ENCODE results near the gene ST6GALNAC5.

ST6GALNAC5 gene

DNA sequence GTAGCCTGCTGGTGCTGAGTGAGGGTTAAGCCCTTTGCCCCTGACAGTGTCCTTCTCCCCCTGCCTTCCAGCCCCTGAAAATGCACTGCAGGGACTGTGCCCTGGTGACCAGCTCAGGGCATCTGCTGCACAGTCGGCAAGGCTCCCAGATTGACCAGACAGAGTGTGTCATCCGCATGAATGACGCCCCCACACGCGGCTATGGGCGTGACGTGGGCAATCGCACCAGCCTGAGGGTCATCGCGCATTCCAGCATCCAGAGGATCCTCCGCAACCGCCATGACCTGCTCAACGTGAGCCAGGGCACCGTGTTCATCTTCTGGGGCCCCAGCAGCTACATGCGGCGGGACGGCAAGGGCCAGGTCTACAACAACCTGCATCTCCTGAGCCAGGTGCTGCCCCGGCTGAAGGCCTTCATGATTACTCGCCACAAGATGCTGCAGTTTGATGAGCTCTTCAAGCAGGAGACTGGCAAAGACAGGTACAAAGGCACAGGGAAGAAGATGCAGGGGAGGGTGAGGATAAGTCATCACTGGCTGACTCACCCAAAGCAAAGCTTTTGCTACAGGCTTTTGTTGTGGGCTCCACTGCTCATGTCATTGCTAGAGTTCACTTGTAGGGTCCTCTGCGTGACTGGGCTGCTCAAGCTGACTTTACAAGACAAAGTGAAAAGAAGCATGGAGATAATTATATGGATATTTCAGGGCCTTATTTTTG is 177.0 kb downstream of the ST6GALNAC5 start:
- Histone ChIP-seq H3K4me3 (ENCODE audit: low read length, poor library complexity, severe bottlenecking) (no peak overlapping the region), H3F3A (ENCODE audit: low read depth) (no peaks in the 10 kb centered on the region), H3K36me3 (ENCODE audit: insufficient read depth, low read length) (no peaks in the 10 kb centered on the region), H3K4me2 (ENCODE audit: low read depth, low read length, poor library complexity, severe bottlenecking) (no peak overlapping the region), H3K9me2 (replicated peaks; ENCODE audit: low read depth, low read length) (no peaks in the 10 kb centered on the region), H3K4me1 (ENCODE audit: insufficient read depth, low read length, poor library complexity, severe bottlenecking) (peaks cover 8% of the 10 kb centered on the region), H3K9ac (ENCODE audit: low read depth, low read length, poor library complexity, severe bottlenecking) (no peak overlapping the region), H4K20me1 (ENCODE audit: insufficient read depth, low read length, poor library complexity, severe bottlenecking) (no peaks in the 10 kb centered on the region), H3K9me3 (ENCODE audit: insufficient read depth, low read depth, low read length) (no peaks in the 10 kb centered on the region), H2AFZ (ENCODE audit: low read length) (no peak overlapping the region), H3K27me3 (ENCODE audit: insufficient read depth, low read length, poor library complexity, severe bottlenecking) (no peaks in the 10 kb centered on the region), H3K79me2 (ENCODE audit: insufficient read depth, low read length) (no peaks in the 10 kb centered on the region)
- TF ChIP-seq, protein P1, sequence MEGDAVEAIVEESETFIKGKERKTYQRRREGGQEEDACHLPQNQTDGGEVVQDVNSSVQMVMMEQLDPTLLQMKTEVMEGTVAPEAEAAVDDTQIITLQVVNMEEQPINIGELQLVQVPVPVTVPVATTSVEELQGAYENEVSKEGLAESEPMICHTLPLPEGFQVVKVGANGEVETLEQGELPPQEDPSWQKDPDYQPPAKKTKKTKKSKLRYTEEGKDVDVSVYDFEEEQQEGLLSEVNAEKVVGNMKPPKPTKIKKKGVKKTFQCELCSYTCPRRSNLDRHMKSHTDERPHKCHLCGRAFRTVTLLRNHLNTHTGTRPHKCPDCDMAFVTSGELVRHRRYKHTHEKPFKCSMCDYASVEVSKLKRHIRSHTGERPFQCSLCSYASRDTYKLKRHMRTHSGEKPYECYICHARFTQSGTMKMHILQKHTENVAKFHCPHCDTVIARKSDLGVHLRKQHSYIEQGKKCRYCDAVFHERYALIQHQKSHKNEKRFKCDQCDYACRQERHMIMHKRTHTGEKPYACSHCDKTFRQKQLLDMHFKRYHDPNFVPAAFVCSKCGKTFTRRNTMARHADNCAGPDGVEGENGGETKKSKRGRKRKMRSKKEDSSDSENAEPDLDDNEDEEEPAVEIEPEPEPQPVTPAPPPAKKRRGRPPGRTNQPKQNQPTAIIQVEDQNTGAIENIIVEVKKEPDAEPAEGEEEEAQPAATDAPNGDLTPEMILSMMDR (conservative IDR thresholded peaks at IDR 0.05; ENCODE audit: low read length), result no peak
- no peak for TF ChIP-seq EZH2phosphoT487 (IDR thresholded peaks at IDR 0.05; ENCODE audit: borderline replicate concordance)

DNA sequence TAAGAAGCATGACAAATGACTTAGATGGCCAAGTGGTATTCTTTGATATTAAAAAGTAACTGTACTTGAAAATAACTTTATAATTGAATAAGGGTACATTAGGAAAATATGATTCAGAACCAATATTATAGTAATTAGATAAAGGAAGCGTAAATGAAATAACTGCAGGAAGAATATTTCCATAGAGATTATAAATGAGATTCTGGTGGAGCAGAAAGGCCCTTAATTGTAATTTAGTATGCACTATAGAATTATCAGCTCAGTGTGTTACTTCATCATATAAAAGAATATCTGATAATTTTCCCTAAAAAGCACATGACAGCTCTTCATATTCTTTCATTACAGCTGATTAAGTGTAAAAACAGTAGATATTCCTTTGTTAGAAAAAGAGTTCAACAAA is 180.3 kb downstream of the ST6GALNAC5 start:
- H3K4me2 ChIP-seq (ENCODE audit: low read depth, low read length, poor library complexity, severe bottlenecking), result peak overlapping the region; percentile 32
- TF ChIP-seq, protein P1 (conservative IDR thresholded peaks at IDR 0.05; ENCODE audit: low read length), result no peak
- H3K27me3 ChIP-seq (ENCODE audit: insufficient read depth, low read length, poor library complexity, severe bottlenecking), result no peaks in the 10 kb centered on the region
- H3K9ac ChIP-seq (ENCODE audit: low read depth, low read length, poor library complexity, severe bottlenecking), result no peak overlapping the region
- H4K20me1 ChIP-seq (ENCODE audit: insufficient read depth, low read length, poor library complexity, severe bottlenecking), result no peaks in the 10 kb centered on the region
- H3K79me2 ChIP-seq (ENCODE audit: insufficient read depth, low read length), result no peaks in the 10 kb centered on the region
- H3K9me3 ChIP-seq (ENCODE audit: insufficient read depth, low read depth, low read length), result no peaks in the 10 kb centered on the region
- H3K9me2 ChIP-seq (replicated peaks; ENCODE audit: low read depth, low read length), result no peaks in the 10 kb centered on the region
- H3K36me3 ChIP-seq (ENCODE audit: insufficient read depth, low read length), result no peaks in the 10 kb centered on the region
- peaks cover 8% of the 10 kb centered on the region for H3K4me1 ChIP-seq (ENCODE audit: insufficient read depth, low read length, poor library complexity, severe bottlenecking)
- no peaks in the 10 kb centered on the region for H3F3A ChIP-seq (ENCODE audit: low read depth)
- no peak overlapping the region for H3K4me3 ChIP-seq (ENCODE audit: low read length, poor library complexity, severe bottlenecking)
- H2AFZ ChIP-seq (ENCODE audit: low read length), result no peak overlapping the region

DNA sequence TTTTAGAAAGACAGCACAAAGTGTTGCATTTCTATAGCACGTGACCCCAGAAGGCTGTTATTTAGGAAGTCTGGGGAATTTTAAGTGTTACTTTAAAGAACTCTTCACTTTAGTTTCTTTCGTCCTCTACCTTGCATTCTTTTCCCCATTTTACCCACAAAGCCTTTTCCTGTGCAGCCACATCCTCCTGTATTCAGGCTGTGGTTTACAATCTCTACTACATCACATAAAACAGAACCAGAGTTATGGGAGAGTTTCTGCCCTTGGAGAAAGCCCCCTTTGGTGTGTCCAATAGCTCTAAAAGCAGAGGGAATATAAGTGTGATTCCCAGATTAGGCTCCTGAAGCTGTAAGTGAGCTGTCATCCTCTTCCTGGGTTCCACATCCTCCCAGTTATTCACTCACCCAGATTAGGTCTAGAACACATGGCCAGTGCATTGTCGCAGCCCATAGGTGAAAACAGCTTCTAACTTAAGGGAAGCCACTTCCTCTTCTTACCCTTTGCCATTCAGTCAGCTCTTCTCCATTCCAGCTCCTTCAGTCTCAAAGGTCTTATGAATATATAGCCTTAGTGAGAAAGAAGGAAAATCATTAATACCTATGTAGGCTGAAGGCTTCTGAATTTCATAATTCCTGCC is 180.8 kb downstream of the ST6GALNAC5 start:
- Histone ChIP-seq H3K4me3 (ENCODE audit: low read length, poor library complexity, severe bottlenecking) (no peak overlapping the region), H3K9ac (ENCODE audit: low read depth, low read length, poor library complexity, severe bottlenecking) (no peak overlapping the region), H3K79me2 (ENCODE audit: insufficient read depth, low read length) (no peaks in the 10 kb centered on the region), H4K20me1 (ENCODE audit: insufficient read depth, low read length, poor library complexity, severe bottlenecking) (no peaks in the 10 kb centered on the region), H3K9me2 (replicated peaks; ENCODE audit: low read depth, low read length) (no peaks in the 10 kb centered on the region), H3K4me1 (ENCODE audit: insufficient read depth, low read length, poor library complexity, severe bottlenecking) (peaks cover 8% of the 10 kb centered on the region), H3K27me3 (ENCODE audit: insufficient read depth, low read length, poor library complexity, severe bottlenecking) (no peaks in the 10 kb centered on the region), H3F3A (ENCODE audit: low read depth) (no peaks in the 10 kb centered on the region), H2AFZ (ENCODE audit: low read length) (no peak overlapping the region), H3K4me2 (ENCODE audit: low read depth, low read length, poor library complexity, severe bottlenecking) (peak overlapping the region; percentile 32), H3K36me3 (ENCODE audit: insufficient read depth, low read length) (no peaks in the 10 kb centered on the region), H3K9me3 (ENCODE audit: insufficient read depth, low read depth, low read length) (no peaks in the 10 kb centered on the region)
- TF ChIP-seq, protein P1 (conservative IDR thresholded peaks at IDR 0.05; ENCODE audit: low read length), result no peak
